ENCODE results near the gene CHST11. TPM values are rescaled to one million over a fixed set of nuclear protein-coding genes. Genes with fewer than 3 reads are reported as not detected.

Gene CHST11
- total RNA-seq, 1 donor, result 10.8 TPM

- no peak for TF ChIP-seq CTCF (IDR thresholded peaks at IDR 0.05; ENCODE audit: insufficient read depth, low read length)
- H3K4me3 ChIP-seq (ENCODE audit: low read depth, low read length), result no peak overlapping the region
- no peak for DNase-seq (ENCODE audit: low read depth)
These were observed 281.6 kb downstream of the CHST11 start for GRCh38 chr12:104738331-104738730.

- no peak for TF ChIP-seq CTCF (IDR thresholded peaks at IDR 0.05; ENCODE audit: insufficient read depth, low read length)
- H3K4me3 ChIP-seq (ENCODE audit: low read depth, low read length), result no peak overlapping the region
- DNase-seq (ENCODE audit: low read depth), result no peak
These were observed 282.3 kb downstream of the CHST11 start for GRCh38 chr12:104738776-104739642.

- TF ChIP-seq CTCF (IDR thresholded peaks at IDR 0.05; ENCODE audit: insufficient read depth, low read length), result no peak
- DNase-seq (ENCODE audit: low read depth), result no peak
- H3K4me3 ChIP-seq (ENCODE audit: low read depth, low read length), result no peak overlapping the region
These were observed 283.9 kb downstream of the CHST11 start for GRCh38 chr12:104740668-104741067.

GRCh38 chr12:104741077-104741476 is 284.3 kb downstream of the CHST11 start:
- TF ChIP-seq CTCF (IDR thresholded peaks at IDR 0.05; ENCODE audit: insufficient read depth, low read length), result no peak
- no peak overlapping the region for H3K4me3 ChIP-seq (ENCODE audit: low read depth, low read length)
- DNase-seq (ENCODE audit: low read depth), result no peak

- H3K4me3 ChIP-seq (ENCODE audit: low read depth, low read length), result no peak overlapping the region
- TF ChIP-seq CTCF (IDR thresholded peaks at IDR 0.05; ENCODE audit: insufficient read depth, low read length), result no peak
- no peak for DNase-seq (ENCODE audit: low read depth)
These were observed 285.0 kb downstream of the CHST11 start for GRCh38 chr12:104741497-104742367.

- DNase-seq (ENCODE audit: low read depth), result no peak
- TF ChIP-seq CTCF (IDR thresholded peaks at IDR 0.05; ENCODE audit: insufficient read depth, low read length), result no peak
- no peak overlapping the region for H3K4me3 ChIP-seq (ENCODE audit: low read depth, low read length)
These were observed 285.9 kb downstream of the CHST11 start for GRCh38 chr12:104742551-104743201.
